Heart left ventricle (tissue), 16 donors: ENCODE results near the gene SNRPE. TPM values are rescaled to one million over a fixed set of nuclear protein-coding genes. Genes with fewer than 3 reads are reported as not detected.

Experiments used
- ATAC-seq, 4 donors: fragments of 200-7000 bp; cut with Tn5 transposase; one replicate each; pipeline ENCODE4 v1.9.1; 2020 to 2022; ENCODE audit warnings: moderate library complexity in 4 of 4, mild to moderate bottlenecking in 3 of 4, moderate number of reproducible peaks in 1 of 4
- DNase-seq, 5 donors: peaks; one replicate each; pipeline ENCODE4 v3.0.0-alpha.2; 2020
- H3K27ac ChIP-seq, 12 donors: fragments of 200-600 bp; sonication (generic) in 4 of 12; one replicate each; pipeline versions ENCODE4 v1.5.0 to v1.8.0; 2016 to 2022; ENCODE audit warnings: mild to moderate bottlenecking in 2 of 12
- H3K27me3 ChIP-seq, 9 donors: fragments of 200-600 bp; sonication (generic) in 2 of 9; one replicate each; pipeline versions ENCODE4 v1.5.1 to v1.8.0; 2016 to 2022; ENCODE audit warnings: mild to moderate bottlenecking in 3 of 9
- H3K36me3 ChIP-seq, 9 donors: fragments of 200-600 bp; sonication (generic) in 2 of 9; one replicate each; pipeline versions ENCODE4 v1.5.0 to v1.8.0; 2018 to 2022; ENCODE audit warnings: mild to moderate bottlenecking in 2 of 9
- H3K4me1 ChIP-seq, 12 donors: fragments of 200-600 bp; sonication (generic) in 4 of 12; one replicate each; pipeline versions ENCODE4 v1.5.0 to v1.8.0; 2016 to 2022; ENCODE audit warnings: mild to moderate bottlenecking in 3 of 12
- H3K4me3 ChIP-seq, 12 donors: fragments of 200-600 bp; sonication (generic) in 4 of 12; one replicate each; pipeline versions ENCODE4 v1.5.0 to v1.8.0; 2017 to 2022; ENCODE audit warnings: mild to moderate bottlenecking in 9 of 12, moderate library complexity in 4 of 12
- H3K9me3 ChIP-seq, 12 donors: fragments of 200-600 bp; sonication (generic) in 4 of 12; one replicate each; pipeline versions ENCODE4 v1.5.0 to v1.8.0; 2016 to 2022; ENCODE audit warnings: mild to moderate bottlenecking in 1 of 12
- POLR2A ChIP-seq, 2 donors: fragments of 450-650 bp; IDR thresholded peaks; one replicate each; pipeline ENCODE4 v1.6.1; 2017; ENCODE audit warnings: antibody characterized with exemption in 2 of 2, mild to moderate bottlenecking in 2 of 2, moderate library complexity in 2 of 2
- WGBS, 4 donors: extraction: QIAGEN DNeasy Blood & Tissue Kit in 2 of 4; methylation state at CpG; one replicate each; pipeline versions ENCODE4 v1.1.5 to v1.1.7; 2013 to 2018; 5-methylcytosine and 5-hydroxymethylcytosine counted together
- intact Hi-C, 10 donors: fragments of 100-400 bp; cut with DNase I; formaldehyde crosslinking; loops; one replicate each; pipeline versions ENCODE4 v1.11.1 to v1.14.2; 2022
- polyA plus RNA-seq, 2 donors: library from polyadenylated mRNA; stranded (reverse); fragments of 200-250 nt; gene quantifications; one replicate each; pipeline ENCODE4 v1.2.3, GENCODE V29; 2013
- total RNA-seq, 9 donors: library from RNA; depleted of rRNA in 2 of 9; stranded (reverse); fragments of >200 nt in 2 of 9; fragmentation: NEBNext Ultra II Directional in 3 of 9; extraction: Animal tissue kit (Norgen Biotek cat#: 25700) in 3 of 9; gene quantifications; one replicate each; pipeline versions ENCODE4 v1.1.0 to v1.2.4, GENCODE V29; 2016 to 2023
- TF ChIP-seq, protein P1 (sequence below), 12 donors: fragments of 200-600 bp; sonication (generic) in 4 of 12; IDR thresholded peaks; one replicate each; pipeline versions ENCODE4 v1.5.0 to v1.8.0; 2018 to 2022; ENCODE audit warnings: antibody characterized with exemption in 12 of 12, mild to moderate bottlenecking in 5 of 12
- donor health status: ischemic (EF 13 %, LVEDD 7.1; RV severe dilation, severe dysfunction).
- donor health status: healthy with polysubstance abuse.
- donor health status: DM: no; HTN: yes; CAD: no.
- donor health status: DM: no; HTN: no; CAD: no.
- donor health status: ischemic (EF 25% LVEDD 6.9; RV normal size, moderate dysfunction).
- donor health status: ischemic (EF 25% LVEDD 5.7; RV mildly dilated, moderate dysfunction).
- donor health status: healthy.
- donor health status: DM: yes; HTN: yes; CAD: no.
- donor health status: ischemic (EF 35%, LVEDD 5.7; RV mildly dilated, moderate dysfunction).
- donor health status: nonischemic (EF 11% LVEDD 7.7; RV severe dilation, severe dysfunction).
- donor health status: DM: yes; HTN: yes; CAD: no.
- donor health status: PGD.
- donor health status: ischemic (EF 29% LVEDD 5.4; RV normal size, mild dysfunction).
- donor health status: nonischemic (EF 23%, LVEDD 6.1; RV moderate dilation, normal function).

The SNRPE gene
- total and polyA plus RNA-seq, 11 donors, result 17.7 to 124 (median 59.2) TPM

DNA sequence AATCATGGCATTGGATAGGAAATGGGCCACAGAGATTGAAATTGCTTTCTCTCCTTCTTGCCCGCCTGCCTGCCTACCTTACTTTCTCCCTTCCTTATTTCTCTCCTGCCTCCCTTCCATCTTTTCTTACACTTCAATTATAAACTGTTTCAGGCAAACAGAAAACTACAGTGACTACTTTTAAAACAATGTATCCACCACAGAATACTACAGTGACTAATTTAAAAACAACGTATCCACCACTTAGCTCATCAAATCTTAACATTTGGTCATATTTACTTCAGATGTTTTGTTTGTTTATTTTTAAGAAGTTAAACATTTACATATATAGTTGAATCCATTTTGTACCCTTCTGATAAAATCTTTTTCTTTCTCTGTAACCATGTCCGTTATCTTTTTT, 54.4 kb downstream of the SNRPE start:
- intact Hi-C loops, result no loop called here
- no peak for ATAC-seq
- 83 to 90% (median 86%) methylated on average over 3 of the region's 3 CpGs for WGBS, 4 donors

DNA sequence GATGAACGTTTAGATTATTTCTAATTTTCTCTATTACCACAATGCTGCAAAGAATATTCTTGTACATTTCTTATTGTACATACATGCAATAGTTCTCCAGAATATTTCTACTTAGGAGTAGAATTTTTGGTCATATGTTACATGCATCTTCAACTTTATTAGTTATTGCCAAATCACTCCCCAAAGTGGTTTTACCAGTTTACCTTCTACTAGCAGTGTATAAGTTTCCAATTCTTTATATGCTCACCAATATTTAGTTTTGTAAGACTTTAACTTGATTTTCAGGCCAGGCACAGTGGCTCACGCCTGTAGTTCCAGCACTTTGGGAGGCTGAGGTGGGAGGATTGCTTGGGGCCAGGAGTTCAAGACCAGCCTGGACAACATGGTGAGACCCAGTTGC, 55.4 kb downstream of the SNRPE start:
- DNase-seq (no peak), ATAC-seq (no peak)
- H3K27ac ChIP-seq, result no peak overlapping the region
- no peaks in the 10 kb centered on the region for H3K9me3 ChIP-seq
- no peaks in the 10 kb centered on the region for H3K27me3 ChIP-seq
- H3K36me3 ChIP-seq, result no peaks in the 10 kb centered on the region
- H3K4me1 ChIP-seq, result no peaks in the 10 kb centered on the region
- no peak for TF ChIP-seq POLR2A (IDR thresholded peaks at IDR 0.05)
- TF ChIP-seq, protein P1, sequence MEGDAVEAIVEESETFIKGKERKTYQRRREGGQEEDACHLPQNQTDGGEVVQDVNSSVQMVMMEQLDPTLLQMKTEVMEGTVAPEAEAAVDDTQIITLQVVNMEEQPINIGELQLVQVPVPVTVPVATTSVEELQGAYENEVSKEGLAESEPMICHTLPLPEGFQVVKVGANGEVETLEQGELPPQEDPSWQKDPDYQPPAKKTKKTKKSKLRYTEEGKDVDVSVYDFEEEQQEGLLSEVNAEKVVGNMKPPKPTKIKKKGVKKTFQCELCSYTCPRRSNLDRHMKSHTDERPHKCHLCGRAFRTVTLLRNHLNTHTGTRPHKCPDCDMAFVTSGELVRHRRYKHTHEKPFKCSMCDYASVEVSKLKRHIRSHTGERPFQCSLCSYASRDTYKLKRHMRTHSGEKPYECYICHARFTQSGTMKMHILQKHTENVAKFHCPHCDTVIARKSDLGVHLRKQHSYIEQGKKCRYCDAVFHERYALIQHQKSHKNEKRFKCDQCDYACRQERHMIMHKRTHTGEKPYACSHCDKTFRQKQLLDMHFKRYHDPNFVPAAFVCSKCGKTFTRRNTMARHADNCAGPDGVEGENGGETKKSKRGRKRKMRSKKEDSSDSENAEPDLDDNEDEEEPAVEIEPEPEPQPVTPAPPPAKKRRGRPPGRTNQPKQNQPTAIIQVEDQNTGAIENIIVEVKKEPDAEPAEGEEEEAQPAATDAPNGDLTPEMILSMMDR (IDR thresholded peaks at IDR 0.05), result no peak
- 86 to 90% (median 87%) methylated on average over 2 of the region's 2 CpGs for WGBS, 4 donors
- intact Hi-C loops, result no loop called here
- no peak overlapping the region for H3K4me3 ChIP-seq

More for the DNA sequence above, 54.4 kb downstream of the SNRPE start:
- H3K9me3 ChIP-seq, result no peaks in the 10 kb centered on the region
- H3K4me1 ChIP-seq, result no peaks in the 10 kb centered on the region
- no peak overlapping the region for H3K4me3 ChIP-seq
- H3K27me3 ChIP-seq, result no peaks in the 10 kb centered on the region
- H3K27ac ChIP-seq, result no peak overlapping the region
- no peak for DNase-seq
- TF ChIP-seq, protein P1 (IDR thresholded peaks at IDR 0.05), result no peak
- TF ChIP-seq POLR2A (IDR thresholded peaks at IDR 0.05), result no peak
- no peaks in the 10 kb centered on the region for H3K36me3 ChIP-seq

Other genes with a start within 250 kb of the SNRPE start
- gene ATP2B4, start 234.8 kb upstream of the SNRPE start, total RNA-seq, result 100 to 1,000 TPM in 8 of 9 donors, 10 to 100 TPM in 1; 87.0 to 253 (median 159) TPM
- 100 to 1,000 TPM in 1 of 2 donors, 10 to 100 TPM in 1; 56.0 to 142 TPM for gene ATP2B4, start 234.8 kb upstream of the SNRPE start, polyA plus RNA-seq
- 1 to 10 TPM in 1 of 9 donors, under 1 TPM in 5, not detected in 3; 0.12 to 1.7 (median 0.27) TPM for gene LAX1, start 96.4 kb upstream of the SNRPE start, total RNA-seq
- under 1 TPM; 0.04 to 0.07 TPM for gene LAX1, start 96.4 kb upstream of the SNRPE start, polyA plus RNA-seq
- 10 to 100 TPM in 8 of 9 donors, 1 to 10 TPM in 1; 7.1 to 19.6 (median 11.9) TPM for gene ZBED6, start 66.0 kb upstream of the SNRPE start, total RNA-seq
- gene ZBED6, start 66.0 kb upstream of the SNRPE start, polyA plus RNA-seq, result 1 to 10 TPM; 1.3 to 2.8 TPM
- 10 to 100 TPM; 37.4 to 54.2 (median 43.5) TPM for gene ZC3H11A, start 66.0 kb upstream of the SNRPE start, total RNA-seq
- 10 to 100 TPM; 25.6 to 31.7 TPM for gene ZC3H11A, start 66.0 kb upstream of the SNRPE start, polyA plus RNA-seq
- gene SOX13, start 211.5 kb downstream of the SNRPE start, total RNA-seq, result 10 to 100 TPM in 8 of 9 donors, 1 to 10 TPM in 1; 8.8 to 16.0 (median 13.0) TPM
- gene SOX13, start 211.5 kb downstream of the SNRPE start, polyA plus RNA-seq, result 1 to 10 TPM; 8.2 to 8.5 TPM